Activated CD4-positive, alpha-beta T cell treated with anti-CD3 and anti-CD28 coated beads, Interleukin-2, Interleukin-6, amounts not matched to agents 100 ng/mL and 50 ng/mL, durations not matched to agents 16 hours and 8 hours (primary cell): ENCODE results near the gene ENTPD7.
A peak's percentile ranks its signal among the peaks of the same experiment; 100 is the strongest.
"Not testable (repeated sequence)": the region's sequence is repeated elsewhere in the genome, so short reads cannot be mapped to it uniquely, and the experiment has no call there.

Source experiments
- DNase-seq: peaks from one replicate; pipeline ENCODE4 v3.0.0-alpha.2; 2020

The ENTPD7 gene, protein sequence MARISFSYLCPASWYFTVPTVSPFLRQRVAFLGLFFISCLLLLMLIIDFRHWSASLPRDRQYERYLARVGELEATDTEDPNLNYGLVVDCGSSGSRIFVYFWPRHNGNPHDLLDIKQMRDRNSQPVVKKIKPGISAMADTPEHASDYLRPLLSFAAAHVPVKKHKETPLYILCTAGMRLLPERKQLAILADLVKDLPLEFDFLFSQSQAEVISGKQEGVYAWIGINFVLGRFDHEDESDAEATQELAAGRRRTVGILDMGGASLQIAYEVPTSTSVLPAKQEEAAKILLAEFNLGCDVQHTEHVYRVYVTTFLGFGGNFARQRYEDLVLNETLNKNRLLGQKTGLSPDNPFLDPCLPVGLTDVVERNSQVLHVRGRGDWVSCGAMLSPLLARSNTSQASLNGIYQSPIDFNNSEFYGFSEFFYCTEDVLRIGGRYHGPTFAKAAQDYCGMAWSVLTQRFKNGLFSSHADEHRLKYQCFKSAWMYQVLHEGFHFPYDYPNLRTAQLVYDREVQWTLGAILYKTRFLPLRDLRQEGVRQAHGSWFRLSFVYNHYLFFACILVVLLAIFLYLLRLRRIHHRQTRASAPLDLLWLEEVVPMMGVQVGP

DNA sequence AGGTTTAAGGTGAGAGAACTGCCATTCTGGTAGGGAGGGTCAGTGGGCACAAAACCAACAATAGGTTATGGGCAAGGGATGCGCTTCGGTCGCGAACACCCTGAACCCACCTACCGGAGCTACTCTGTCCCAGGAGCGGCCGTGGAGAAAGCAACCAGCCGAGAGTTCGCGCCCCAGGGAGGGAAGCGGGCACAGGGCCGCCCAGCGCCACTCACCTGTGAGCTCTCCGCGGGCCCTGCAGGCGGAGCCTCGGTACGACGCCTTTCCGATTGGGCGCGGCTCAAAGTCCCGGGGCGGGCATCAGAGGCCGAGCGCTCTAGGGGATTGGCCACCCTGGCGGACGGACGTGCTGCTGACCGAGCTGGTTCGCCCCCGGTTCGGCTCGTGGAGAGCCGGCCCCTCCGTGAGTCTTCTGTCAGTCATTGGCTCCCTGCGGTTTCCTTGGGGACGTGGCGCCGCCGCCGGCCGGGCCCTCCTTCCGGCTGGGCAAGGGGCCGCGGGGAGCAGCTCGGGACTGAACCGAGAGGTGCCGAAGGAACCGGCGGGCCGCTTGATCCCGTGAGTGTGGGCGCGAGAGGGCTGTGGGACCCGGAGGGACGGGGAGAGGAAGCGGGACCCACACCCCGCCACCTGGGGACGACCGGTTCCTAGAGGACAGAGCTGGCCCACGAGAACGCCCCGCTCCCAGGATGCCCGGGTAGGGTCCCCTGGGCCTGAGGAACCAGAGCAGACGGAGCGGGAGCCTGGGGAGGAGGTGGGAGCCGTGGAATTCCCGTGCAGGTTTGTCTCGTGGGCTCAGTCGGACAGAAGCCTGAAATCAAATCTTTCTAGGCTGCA is at the start of gene ENTPD7:
Gene ENTPD7 (plus strand): TSS at position 479 of the 837 bp plus-strand sequence. CDS start 448 bp downstream, outside the sequence.
- DNase-seq, result peak; percentile 97

DNA sequence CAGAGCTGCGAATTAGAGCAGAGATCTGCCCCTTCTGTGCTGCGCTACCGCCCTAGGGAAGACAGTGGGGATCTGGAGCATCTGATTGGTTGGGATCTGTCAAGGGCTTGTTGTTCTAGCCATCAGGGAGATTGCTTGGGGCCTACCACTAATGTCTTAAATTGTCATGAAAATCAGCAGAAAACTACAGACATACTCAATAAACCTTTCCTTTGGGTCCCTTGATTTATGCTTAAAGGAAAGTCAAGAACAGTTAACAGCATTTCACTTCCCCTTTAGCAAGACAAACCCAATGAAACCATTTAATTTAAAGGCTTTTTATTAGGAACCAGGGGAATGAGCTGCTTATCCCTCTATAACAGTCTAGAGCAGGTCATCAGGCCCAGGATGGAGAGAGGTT is 49.1 kb upstream of the ENTPD7 start:
- DNase-seq, result no peak

DNA sequence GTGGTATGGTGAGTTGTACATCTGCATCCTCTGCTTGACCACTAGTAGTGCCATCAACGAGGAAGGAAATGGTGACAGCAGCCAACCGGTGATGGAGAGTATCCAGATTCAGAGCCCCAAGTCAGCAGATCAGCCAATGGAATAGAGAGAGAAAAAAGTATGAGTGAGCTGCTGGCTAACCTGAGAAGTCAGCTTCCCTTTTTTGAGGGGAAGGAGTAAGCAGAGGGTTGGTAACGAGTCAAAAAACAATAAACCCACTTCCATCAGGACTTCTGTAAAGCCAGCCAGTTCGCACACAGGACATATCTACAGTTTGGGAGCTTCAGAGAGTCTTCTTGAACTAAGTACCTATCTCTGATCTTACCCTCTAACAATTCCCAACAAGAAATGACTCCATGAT is 48.0 kb upstream of the ENTPD7 start:
- no peak for DNase-seq

DNA sequence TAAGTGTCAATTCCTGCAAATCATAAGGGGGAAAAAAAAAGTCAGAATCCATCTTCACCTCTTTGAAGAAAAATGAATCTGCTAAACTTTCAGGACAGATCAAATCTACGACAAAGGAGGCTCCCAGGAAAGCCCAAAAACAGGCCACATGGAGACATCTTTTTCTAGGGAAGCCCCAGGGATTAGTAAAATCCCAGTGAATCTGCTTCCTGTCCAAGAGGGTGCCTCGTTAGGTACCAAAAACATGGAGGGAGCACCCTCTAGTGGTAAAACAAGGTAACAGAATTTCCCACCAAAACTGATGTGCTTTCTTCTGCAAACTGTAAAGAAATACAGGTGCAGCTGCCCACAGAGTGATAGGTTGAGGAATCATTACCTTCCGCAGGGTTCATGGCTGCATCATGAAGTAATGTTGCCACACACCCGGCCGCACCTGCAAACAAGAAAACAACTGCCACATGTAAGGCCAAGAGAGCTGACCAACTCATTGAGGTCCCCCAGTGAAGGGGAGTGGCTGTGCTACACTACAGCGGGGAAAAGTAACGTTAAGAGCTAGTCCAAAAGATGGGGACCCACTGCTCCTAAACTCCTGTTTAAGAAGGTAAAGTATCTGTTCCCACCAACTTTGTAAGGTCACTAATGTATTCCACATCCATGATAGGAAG is 47.0 kb upstream of the ENTPD7 start:
- DNase-seq, result peak; percentile 70

DNA sequence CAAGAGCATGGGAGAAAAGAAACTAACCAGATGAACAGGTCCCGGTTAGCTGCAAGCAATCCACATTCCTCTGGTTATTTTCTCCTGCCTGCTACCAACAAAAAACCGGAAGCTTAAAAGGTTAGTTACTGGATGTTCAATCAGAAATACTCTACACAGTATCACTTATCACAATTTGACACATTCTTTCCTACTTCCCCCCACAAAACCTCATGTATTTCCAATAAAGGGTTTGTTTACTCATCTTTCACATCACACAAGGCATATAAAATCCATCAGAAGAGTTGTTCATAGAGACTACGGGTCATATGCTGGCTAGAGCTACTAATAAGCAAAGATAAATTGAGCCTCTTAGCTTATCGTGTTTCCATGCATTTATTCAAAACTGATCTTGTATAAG is 43.9 kb upstream of the ENTPD7 start:
- peak; percentile 41 for DNase-seq

DNA sequence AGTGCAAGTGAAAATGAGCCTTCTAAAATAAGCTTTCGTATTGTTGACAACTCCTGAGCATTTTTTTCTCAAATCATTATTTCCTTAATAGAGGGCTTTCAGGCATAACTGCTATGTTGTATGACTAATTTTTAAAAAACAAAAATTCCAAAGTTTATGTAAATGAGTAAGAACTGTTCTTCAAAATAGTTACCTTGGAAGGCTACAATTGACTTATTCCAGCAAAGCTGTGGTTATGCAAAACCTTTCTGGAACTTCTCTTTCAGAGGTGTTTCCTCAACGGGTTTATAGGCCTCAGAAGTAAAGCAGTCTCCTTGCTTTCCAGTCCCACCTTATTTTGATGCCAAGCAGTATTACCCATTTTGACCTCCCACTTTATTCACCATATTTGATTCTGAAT is 41.6 kb upstream of the ENTPD7 start:
- no peak for DNase-seq

DNA sequence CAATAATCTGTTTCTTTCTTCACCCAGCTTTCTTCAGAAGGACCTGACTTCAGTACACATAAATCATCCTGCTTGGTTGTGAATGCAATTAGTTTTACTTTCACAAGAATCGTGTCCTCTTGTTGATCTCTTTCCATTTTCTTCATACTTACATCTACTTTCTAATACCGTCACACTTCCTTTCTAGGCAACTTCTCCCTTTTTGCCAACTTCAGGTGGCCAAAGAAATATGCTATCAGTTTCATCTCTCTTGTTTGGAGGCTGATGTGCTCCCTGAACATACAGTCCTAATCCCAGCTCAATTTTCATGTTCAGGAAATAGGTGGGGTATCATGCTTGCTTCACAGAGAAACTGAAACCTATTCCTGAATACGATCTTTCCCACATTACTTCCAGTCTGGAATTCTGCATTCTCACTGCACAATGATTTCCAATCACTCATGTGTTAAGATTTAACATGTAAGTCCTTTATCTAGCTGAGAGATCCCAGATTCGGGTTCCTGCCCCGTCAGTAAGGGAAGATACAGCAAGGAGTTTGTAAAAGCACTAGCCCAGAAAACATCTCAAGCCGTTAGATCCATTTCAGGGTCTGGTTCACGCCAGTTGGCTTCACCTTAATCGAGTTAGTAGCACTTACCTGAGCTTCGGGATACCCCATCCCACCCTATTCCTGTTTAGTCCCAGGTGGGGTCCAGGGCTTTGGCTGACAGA is 40.1 kb upstream of the ENTPD7 start:
- peak; percentile 35 for DNase-seq

DNA sequence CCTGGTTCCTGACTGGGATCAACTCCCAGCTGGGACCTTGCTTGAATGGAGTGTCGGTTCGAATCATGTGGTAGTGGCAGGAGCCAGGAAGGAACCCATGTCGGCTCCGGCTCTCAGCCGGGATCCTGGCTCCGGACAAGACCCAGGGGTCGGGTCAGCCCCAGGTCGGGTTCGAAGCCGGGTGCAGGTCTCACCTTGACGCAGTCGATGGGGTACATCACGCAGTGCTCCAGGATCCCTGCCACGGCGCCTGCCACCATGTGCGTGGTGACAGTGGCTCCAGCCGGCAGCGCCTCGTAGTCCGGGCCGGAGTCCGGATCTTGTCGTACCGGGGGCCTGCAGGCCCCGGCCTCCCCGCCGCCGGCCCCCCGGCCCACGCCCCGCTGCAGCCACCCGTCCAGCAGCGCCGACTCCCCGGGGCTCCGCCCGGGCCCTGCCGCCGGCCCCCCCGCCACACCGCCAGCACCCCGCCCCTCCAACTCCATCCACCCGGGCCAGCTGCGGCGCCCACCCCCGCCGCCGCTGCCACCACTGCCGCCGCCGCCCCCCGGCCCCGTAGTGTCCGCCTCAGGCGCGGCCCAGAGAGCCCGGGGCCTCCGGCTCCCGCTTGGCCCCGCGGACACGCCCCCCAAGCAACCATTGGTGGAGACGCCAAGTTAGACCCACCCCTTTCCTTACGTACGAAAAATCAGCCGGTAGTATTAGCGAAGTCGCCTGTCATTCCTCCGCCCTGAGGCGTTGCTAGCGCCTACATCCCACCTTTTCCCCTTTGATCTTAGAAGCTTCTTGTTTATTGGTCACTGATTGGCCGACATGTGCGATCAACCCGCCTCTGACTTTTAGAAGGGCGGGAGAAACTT is 39.2 kb upstream of the ENTPD7 start, which contains the start of gene SLC25A28:
Gene SLC25A28 (minus strand): TSS at position 589 of the 860 bp plus-strand sequence. CDS start 104 bp downstream, at position 485.
- peak; percentile 97 for DNase-seq

DNA sequence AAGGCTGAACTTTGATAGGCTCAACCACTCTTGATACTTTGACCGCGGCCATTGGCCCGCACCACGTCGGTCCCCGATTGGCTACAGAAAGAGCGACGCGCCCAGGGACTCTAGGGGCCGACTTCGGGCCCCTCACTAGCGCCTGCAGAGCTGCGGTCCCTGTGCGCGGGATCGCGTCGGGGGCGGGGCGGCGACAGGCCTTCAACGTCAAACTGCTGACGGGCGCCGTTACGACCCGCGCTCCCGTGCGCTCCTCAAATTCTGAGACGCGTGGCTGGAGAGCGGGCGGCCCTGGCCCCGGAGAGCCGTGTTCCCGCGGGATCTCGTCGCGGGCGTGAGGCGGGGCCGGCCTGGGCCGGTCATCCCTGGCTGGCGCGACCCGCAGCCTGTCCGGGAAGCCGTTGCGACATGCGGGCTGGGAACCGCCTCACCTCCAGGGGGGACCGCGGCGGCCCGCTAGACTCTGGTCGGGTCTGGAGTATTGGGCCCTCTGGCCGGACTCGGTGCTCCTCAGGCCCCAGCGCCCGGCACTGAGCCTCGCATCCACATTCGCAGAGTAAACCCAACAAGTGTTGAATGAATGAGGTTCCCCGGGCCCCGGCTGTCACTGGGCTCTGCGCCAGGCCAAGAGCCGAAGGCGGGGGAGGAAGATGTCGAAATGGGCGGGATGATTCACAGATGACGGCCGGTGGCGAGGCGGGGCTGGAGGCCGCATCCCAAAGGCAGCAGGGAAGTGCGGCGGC is 38.4 kb upstream of the ENTPD7 start:
- DNase-seq, result peak; percentile 80

DNA sequence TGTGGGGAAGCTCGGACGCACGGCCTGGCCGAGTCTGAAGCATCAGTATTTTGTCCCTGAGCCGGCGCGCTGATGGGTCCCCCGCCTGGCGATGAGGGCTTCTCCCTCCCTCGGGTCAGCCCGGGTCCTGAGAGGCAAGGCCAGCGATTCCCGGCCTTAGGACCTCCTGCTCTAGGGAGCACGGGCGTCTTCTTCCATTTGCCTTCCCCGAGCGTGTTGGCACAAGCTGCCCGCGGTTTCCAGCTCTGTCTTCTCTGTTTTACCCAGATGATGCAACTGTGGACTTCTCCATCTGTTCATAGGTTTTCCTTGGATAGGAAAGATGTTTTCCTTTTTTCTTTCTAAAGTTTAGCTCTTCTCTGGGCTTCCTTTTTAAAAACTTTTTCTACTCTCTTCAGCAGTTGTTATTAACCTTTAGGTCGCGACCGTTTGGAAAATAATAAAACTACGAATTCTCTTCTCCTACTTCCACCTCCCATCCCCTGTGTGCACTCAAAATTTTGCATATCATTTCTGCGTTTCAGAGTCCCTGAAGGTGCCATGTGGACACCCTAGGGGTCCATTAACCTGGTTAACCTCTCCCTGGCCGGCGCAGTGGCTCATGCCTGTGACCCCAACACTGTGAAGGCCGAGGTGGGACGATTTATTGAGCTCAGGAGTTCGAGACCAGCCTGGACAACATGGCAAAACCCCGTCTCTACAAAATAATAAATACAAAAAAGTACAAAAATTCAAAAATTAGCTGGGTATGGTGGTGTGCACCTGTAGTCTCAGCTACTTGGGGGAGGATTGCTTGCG is 37.7 kb upstream of the ENTPD7 start:
- DNase-seq, result no peak

DNA sequence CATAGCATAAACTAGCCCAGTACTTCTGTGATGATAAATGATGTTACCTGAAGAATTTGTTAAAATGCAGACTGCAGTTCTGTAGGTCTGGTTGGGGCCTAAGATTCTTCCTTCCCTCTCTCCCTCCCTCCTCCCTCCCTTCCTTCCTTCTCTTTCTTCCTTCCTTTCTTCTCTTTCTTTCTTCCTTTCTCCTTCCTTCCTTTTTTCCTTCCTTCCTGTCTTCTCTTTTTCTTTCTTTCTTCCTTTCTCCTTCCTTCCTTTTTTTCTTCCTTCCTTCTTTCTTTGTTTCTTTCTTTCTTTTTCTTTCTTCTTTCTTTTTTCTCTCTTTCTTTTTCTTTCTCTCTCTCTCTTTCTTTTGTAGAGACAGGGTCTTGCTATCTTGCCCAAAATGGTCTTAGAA is 35.4 kb upstream of the ENTPD7 start:
- no peak for DNase-seq

DNA sequence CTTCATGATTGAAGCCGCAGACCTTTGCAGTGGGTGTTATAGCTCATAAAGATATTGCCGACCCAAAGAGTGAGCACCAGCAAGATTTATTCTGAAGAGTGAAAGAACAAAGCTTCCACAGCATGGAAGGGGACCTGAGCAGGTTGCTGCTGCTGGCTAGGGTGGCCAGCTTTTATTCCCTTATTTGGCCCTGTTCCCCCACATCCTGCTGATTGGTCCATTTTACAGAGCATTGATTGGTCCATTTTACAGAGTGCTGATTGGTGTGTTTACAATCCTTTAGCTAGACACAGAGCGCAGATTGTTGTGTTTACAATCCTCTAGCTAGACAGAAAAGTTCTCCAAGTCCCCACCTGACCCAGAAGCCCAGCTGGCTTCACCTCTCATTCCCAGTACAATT is 34.2 kb upstream of the ENTPD7 start:
- not testable (repeated sequence) for DNase-seq

DNA sequence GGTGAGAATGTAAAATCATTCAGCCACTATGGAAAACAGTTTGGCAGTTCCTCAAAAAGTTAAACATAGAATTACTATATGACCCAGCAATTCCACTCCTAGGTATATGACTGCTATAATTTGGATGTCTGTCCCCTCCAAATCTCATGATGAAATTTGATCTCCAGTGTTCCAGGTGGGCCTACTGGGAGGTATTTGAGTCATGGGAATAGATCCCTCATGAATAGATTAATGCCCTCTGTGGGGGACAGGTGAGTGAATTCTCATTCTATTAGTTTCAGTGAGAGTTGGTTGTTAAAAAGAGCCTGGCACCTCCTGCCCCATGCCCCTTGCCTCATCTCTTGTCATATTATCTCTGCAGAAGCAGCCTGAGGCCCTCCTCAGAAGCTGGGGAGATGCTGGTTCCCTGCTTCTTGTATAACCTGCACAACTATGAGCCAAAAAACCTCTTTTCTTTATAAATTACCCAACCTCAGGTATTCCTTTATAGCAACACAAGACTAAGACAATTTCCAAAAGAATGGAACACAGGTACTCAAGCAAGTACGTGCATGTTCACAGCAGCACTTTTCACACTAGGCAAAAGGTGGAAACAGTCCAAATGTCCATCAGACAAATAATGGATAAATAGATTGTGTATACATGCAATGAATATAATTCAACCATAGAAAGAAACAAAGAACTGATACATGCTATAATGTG is 30.2 kb upstream of the ENTPD7 start:
- no peak for DNase-seq

DNA sequence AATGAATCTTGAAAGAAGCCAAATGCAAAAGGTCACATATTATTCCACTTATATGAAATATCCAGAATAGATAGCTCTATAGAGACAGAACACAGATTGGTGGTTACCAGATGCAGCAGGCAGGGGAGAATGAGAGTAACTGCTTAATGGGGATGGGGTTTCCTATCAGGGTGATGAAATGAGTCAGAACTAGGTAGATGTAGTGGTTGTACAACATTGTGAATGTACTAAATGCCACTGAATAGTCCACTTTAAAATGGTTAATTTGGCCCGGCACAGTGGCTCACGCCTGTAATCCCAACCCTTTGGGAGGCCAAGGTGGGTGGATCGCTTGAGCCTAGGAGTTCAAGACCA is 29.7 kb upstream of the ENTPD7 start:
- DNase-seq, result no peak

DNA sequence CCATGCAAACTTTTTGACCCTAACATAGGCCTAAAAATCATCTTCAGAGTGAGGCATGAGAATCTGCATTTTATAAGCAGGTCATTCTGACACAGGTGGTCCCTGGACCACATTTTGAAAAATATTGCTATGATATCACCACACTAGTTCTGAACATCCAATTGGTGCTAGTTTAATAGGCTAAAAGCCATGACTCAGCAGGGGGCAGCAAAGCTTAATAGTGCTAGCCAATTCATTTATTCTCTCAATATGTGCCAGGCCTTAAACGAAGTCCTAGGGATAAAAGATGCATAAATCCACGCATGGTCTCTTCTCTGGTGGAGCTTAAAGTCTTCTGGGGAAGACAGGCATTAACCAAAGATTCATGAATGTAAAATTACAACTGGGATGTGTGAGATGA is 28.9 kb upstream of the ENTPD7 start:
- DNase-seq, result peak; percentile 18

DNA sequence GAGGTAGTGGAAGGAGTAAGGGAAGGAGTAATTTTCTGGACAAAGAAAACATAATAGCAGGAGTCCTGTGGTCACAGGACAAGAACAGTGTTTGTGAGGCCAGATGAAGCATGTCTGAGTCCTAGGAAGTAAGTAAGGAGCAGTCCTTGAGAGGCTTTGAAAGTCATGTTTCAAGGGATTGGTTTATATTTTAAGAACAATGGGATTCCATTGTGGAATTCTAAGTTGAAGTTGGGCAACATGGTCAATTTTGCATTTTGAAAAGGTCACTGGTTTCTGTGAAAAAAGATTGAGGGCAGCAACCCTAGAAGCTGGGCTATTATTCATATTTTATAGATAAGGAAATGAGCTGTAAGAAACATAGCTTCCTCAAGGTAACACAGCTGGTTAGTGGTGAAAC is 28.3 kb upstream of the ENTPD7 start:
- DNase-seq, result no peak

DNA sequence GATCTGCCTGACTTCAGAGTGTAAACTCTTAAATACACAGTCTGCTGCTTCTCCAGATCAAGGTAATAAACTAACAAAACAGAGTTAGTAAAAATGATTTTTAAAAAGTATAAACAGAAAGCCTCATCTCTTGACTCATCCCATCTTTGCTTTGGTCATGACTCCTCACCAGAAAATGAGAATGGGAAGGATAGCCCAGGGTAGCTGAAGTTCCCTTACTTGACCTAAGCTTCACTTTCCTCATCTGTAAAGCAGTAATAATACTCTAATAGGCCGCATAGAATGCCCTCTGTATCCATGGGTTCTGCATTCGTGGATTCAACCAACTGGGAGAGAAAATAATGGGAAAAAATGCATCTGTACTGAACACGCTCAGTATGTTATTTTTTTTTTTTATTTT is 27.8 kb upstream of the ENTPD7 start:
- no peak for DNase-seq

DNA sequence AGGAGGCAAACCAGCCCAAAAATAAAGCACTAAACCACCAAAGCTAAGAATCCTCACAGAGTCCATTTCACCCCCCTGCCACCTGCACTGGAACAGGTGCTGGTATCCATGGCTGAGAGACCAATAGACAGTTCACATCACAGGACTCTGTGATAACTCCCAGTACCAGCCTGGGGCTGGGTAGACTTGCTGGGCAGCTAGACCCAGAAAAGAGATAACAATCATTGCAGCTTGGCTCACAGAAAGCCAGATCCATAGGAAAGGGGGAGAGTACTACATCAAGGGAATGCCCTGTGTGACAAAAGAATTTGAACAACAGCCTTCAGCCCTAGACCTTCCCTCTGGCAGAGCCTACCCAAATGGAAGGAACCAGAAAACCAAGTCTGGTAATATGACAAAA is 25.5 kb upstream of the ENTPD7 start:
- no peak for DNase-seq

DNA sequence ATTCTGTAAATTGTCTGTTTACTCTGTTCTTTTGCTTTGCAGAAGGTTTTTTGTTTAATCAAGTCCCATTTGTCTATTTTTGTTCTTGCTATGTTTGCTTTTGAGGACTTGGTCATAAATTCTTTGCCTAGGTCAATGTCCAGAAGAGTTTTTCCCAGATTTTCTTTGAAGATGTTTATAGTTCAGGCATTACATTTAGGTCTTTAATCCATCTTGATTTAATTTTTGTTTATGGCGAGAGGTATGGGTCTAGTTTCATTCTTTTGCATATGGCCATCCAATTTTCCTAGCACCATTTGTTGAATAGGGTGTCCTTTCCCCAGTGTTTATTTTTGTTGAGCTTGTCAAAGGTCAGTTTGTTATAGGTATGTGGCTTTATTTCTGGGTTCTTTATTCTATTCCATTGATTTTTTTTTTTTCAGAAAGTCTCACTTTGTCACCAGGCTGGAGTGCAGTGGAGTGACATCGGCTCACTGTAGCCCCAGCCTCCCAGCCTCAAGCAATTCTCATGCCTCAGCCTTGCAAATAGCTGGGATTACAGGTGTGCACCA is 11.6 kb upstream of the ENTPD7 start:
- DNase-seq, result no peak
